HG02884 (cell line): ENCODE results near the gene G3BP1.
"Not testable (repeated sequence)": the region's sequence is repeated elsewhere in the genome, so short reads cannot be mapped to it uniquely, and the experiment has no call there.

ENCODE experiments used
- ATAC-seq: cut with Tn5 transposase; IDR thresholded peaks from one replicate; pipeline ENCODE4 v1.9.1; 2021; ENCODE audit warnings: mild to moderate bottlenecking, moderate library complexity; ENCODE audit not compliant: unreplicated experiment

G3BP1 gene

DNA sequence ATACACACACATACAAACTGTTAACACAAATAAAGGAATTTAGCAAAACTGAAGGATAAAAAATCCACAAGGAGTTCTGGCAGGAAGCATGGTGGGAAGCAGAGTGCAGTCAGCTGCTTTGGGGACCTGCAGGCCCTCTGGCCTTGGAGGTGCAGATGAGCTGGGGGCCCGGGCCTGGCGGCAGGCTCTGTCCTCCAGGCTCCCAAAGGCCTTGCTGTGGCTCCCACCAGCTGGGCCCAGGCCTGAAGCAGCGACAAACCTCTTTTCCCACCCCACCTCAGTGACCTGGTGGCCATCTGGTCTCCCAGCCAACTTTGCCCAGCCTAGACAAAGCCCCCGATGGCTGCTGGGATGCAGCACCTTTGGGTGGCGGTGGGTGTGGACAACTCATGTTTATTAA lies 85.1 kb downstream of the G3BP1 start:
- ATAC-seq: no peak

GRCh38 chr5:151860867-151861266 lies 89.1 kb downstream of the G3BP1 start:
- not testable (repeated sequence) for ATAC-seq
